Nephron (organoid): Measurements from ENCODE around the gene MACROD2.

Experiments
- H3K27ac Mint-ChIP-seq, 3 experiments: 2 replicates each; pipeline ENCODE4 v1.8.0; 2020; ENCODE audit warnings: mixed read lengths in 3 of 3, mild to moderate bottlenecking in 2 of 3, moderate library complexity in 1 of 3
- H3K27me3 Mint-ChIP-seq: 2 replicates; pipeline ENCODE4 v1.8.0; 2021; ENCODE audit warnings: low read depth, mild to moderate bottlenecking, moderate library complexity, mixed read lengths
- H3K36me3 Mint-ChIP-seq: 2 replicates; pipeline ENCODE4 v1.8.0; 2020; ENCODE audit warnings: low read depth, mixed read lengths
- H3K4me1 Mint-ChIP-seq: 2 replicates; pipeline ENCODE4 v1.8.0; 2020; ENCODE audit warnings: mixed read lengths
- H3K4me3 Mint-ChIP-seq, 3 experiments: 2 replicates each; pipeline ENCODE4 v1.8.0; 2020; ENCODE audit warnings: mild to moderate bottlenecking in 3 of 3, mixed read lengths in 3 of 3, moderate library complexity in 2 of 3
- H3K9me3 Mint-ChIP-seq: 2 replicates; pipeline ENCODE4 v1.8.0; 2020; ENCODE audit warnings: mixed read lengths
- CTCF ChIP-seq, 3 experiments: fragments of 200-600 bp; sonication (generic); IDR thresholded peaks; one replicate each; pipeline ENCODE4 v1.5.0; 2021; ENCODE audit warnings: antibody characterized with exemption in 3 of 3; ENCODE audit not compliant: unreplicated experiment in 3 of 3

Gene MACROD2

GRCh38 chr20:14599613-14600012 lies 604.3 kb downstream of the MACROD2 start:
- Mint-ChIP-seq H3K4me3 (no peak overlapping the region), H3K9me3 (peaks cover 2% of the 10 kb centered on the region), H3K4me1 (peaks cover 4% of the 10 kb centered on the region), H3K36me3 (no peaks in the 10 kb centered on the region), H3K27ac (no peak overlapping the region), H3K27me3 (no peaks in the 10 kb centered on the region)
- no peak for TF ChIP-seq CTCF (IDR thresholded peaks at IDR 0.05; ENCODE audit: unreplicated experiment in 3 of 3)

GRCh38 chr20:14600527-14600926 lies 605.2 kb downstream of the MACROD2 start:
- no peak for TF ChIP-seq CTCF (IDR thresholded peaks at IDR 0.05; ENCODE audit: unreplicated experiment in 3 of 3)
- Mint-ChIP-seq H3K9me3 (no peaks in the 10 kb centered on the region), H3K4me3 (no peak overlapping the region), H3K27ac (no peak overlapping the region), H3K36me3 (no peaks in the 10 kb centered on the region), H3K4me1 (peaks cover 4% of the 10 kb centered on the region), H3K27me3 (no peaks in the 10 kb centered on the region)

DNA sequence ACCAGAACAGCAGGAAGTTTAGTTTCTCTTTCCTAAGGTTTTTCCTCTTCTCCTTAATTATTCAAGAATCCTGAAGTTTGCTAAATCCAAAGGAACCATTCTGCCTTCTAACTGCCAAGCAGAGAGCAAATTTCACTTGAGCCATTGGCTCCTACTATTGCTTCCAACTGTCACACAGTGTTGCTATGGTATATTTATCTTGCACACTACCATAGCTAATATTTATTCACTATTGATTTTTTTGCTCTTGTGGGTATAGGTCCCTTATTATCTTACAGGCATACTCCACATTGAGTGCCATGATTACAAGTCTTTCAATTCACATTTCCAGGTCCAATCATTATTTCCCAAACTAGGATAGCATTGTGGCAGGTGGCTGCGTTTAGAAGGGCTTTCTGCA lies 608.8 kb downstream of the MACROD2 start:
- Mint-ChIP-seq H3K27me3 (no peaks in the 10 kb centered on the region), H3K36me3 (no peaks in the 10 kb centered on the region), H3K4me1 (no peaks in the 10 kb centered on the region), H3K27ac (no peak overlapping the region), H3K4me3 (no peak overlapping the region), H3K9me3 (no peaks in the 10 kb centered on the region)
- TF ChIP-seq CTCF (IDR thresholded peaks at IDR 0.05; ENCODE audit: unreplicated experiment in 3 of 3) = no peak

- Mint-ChIP-seq H3K27me3 (no peaks in the 10 kb centered on the region), H3K9me3 (no peaks in the 10 kb centered on the region), H3K4me1 (peaks cover 10% of the 10 kb centered on the region), H3K4me3 (no peak overlapping the region), H3K27ac (peak overlapping the region in 1 of 3 experiments; percentile 0), H3K36me3 (no peaks in the 10 kb centered on the region)
- no peak for TF ChIP-seq CTCF (IDR thresholded peaks at IDR 0.05; ENCODE audit: unreplicated experiment in 3 of 3)
Observed at GRCh38 chr20:14609328-14610221, 614.3 kb downstream of the MACROD2 start.

GRCh38 chr20:14611479-14611878 lies 616.2 kb downstream of the MACROD2 start:
- H3K4me3 Mint-ChIP-seq = no peak overlapping the region
- no peaks in the 10 kb centered on the region for H3K36me3 Mint-ChIP-seq
- H3K9me3 Mint-ChIP-seq = no peaks in the 10 kb centered on the region
- H3K27ac Mint-ChIP-seq = no peak overlapping the region
- no peak for TF ChIP-seq CTCF (IDR thresholded peaks at IDR 0.05; ENCODE audit: unreplicated experiment in 3 of 3)
- no peaks in the 10 kb centered on the region for H3K27me3 Mint-ChIP-seq
- peaks cover 10% of the 10 kb centered on the region for H3K4me1 Mint-ChIP-seq

DNA sequence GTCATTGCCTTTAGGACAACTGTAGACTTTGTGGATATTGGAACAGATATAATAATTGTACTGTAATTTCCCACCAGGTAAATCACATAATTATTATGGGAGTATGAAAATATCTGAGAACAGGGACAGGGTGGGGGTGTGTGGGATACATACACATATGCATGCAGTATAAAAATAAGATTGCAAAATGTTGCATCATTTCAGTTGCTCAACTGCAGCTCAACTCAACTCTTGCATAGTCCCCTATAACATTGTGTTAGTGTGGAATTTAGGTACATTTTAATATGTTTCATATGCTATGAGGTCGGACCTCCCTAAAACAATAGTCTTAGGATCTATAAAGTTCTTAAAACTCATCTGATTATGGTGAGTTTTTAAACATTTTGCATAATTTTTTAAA lies 617.1 kb downstream of the MACROD2 start:
- no peaks in the 10 kb centered on the region for H3K9me3 Mint-ChIP-seq
- H3K36me3 Mint-ChIP-seq = no peaks in the 10 kb centered on the region
- no peaks in the 10 kb centered on the region for H3K27me3 Mint-ChIP-seq
- H3K4me1 Mint-ChIP-seq = peaks cover 10% of the 10 kb centered on the region
- no peak overlapping the region for H3K4me3 Mint-ChIP-seq
- no peak overlapping the region for H3K27ac Mint-ChIP-seq
- TF ChIP-seq CTCF (IDR thresholded peaks at IDR 0.05; ENCODE audit: unreplicated experiment in 3 of 3) = no peak
